Measurements from ENCODE around the gene CORIN. TPM values are rescaled to one million over a fixed set of nuclear protein-coding genes. Genes with fewer than 3 reads are reported as not detected.

Gene CORIN
- total and polyA plus RNA-seq, 2 donors (not counting 3 experiments of a cell fraction or from before 2014, with no cell fraction given), result 0.07 to 0.40 TPM

DNA sequence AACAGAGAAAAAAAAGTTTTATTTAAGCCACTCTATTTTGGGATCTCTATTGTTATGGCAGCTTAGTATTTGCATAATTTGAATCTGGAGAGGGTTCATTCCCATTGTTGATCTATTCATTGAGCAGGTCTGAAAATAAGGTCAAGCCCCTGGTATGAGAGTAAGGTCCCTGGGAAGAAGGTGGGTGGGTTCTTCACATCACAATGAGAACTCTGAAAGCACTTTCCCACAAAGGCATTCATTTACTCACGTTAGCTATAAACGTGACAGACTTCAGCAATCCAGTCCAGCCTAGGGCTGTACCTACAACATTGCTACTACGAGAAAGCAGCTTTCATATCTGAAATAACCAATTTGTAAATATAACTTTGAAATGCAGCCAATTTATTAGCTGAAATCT is 126.2 kb downstream of the CORIN start:
- BruUV-seq (replicated peaks), result no TSS peak
- POLR2A ChIA-PET, result no interaction called here
- Histone ChIP-seq H3K9me1 (replicated peaks; ENCODE audit: control insufficient read depth, extremely low read depth, insufficient read depth, low read length) (no peaks in the 10 kb centered on the region), H3K79me2 (ENCODE audit: control insufficient read depth, insufficient read depth, low read length) (no peaks in the 10 kb centered on the region), H3K4me2 (ENCODE audit: insufficient read depth, low read length) (no peak overlapping the region), H3K4me1 (ENCODE audit: control insufficient read depth, extremely low read depth, insufficient read depth, low read length) (no peaks in the 10 kb centered on the region), H3K36me3 (ENCODE audit: control insufficient read depth in 2 of 2, extremely low read depth in 1 of 2, insufficient read depth in 2 of 2, low read length in 2 of 2) (no peaks in the 10 kb centered on the region), H3K9me3 (replicated peaks; ENCODE audit: control insufficient read depth, insufficient read depth, low read length) (no peaks in the 10 kb centered on the region), H3K27ac (ENCODE audit: insufficient read depth, low read depth, low read length) (no peak overlapping the region), H2AFZ (ENCODE audit: low read depth, low read length) (no peak overlapping the region), H3K9ac (replicated peaks; ENCODE audit: extremely low read depth, insufficient read depth, low read length) (no peak overlapping the region), H4K20me1 (replicated peaks; ENCODE audit: control insufficient read depth, extremely low read depth, insufficient read depth, low read length) (no peaks in the 10 kb centered on the region), H3K27me3 (ENCODE audit: control insufficient read depth in 2 of 2, insufficient read depth in 2 of 2, low read length in 2 of 2) (peaks cover 10 to 22% of the 10 kb centered on the region in 2 experiments), H3K4me3 (replicated peaks in 1 of 3; ENCODE audit: insufficient read depth in 1 of 3, low read depth in 1 of 3, low read length in 3 of 3) (no peak overlapping the region)
- intact Hi-C loops (cut with micrococcal nuclease), result no loop called here
- DNase-seq (ENCODE audit: low read depth, low spot score) (no peak), FAIRE-seq (no peak)
- dilution Hi-C loops (cut with MboI; ENCODE audit: extremely low pct_ligation_motif_present, low sequenced_read_pairs), result no loop called here
- CTCF ChIA-PET, result interaction anchor here (0.9 to 1.5 kb wide), 2 partner anchors 10 to 12 kb away, joined by 3 read pairs; no protein-coding TSS in a partner anchor
- TF ChIP-seq, protein P1, sequence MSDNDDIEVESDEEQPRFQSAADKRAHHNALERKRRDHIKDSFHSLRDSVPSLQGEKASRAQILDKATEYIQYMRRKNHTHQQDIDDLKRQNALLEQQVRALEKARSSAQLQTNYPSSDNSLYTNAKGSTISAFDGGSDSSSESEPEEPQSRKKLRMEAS (IDR thresholded peaks at IDR 0.05; ENCODE audit: insufficient read depth, insufficient read length), result no peak
- no peak for TF ChIP-seq POLR2AphosphoS5 (IDR thresholded peaks at IDR 0.05; ENCODE audit: insufficient read depth, low read depth, low read length)
- TF ChIP-seq GATA2 (IDR thresholded peaks at IDR 0.05; ENCODE audit: insufficient read depth, insufficient read length, low read depth, low read length), result no peak
- TF ChIP-seq, protein P2, sequence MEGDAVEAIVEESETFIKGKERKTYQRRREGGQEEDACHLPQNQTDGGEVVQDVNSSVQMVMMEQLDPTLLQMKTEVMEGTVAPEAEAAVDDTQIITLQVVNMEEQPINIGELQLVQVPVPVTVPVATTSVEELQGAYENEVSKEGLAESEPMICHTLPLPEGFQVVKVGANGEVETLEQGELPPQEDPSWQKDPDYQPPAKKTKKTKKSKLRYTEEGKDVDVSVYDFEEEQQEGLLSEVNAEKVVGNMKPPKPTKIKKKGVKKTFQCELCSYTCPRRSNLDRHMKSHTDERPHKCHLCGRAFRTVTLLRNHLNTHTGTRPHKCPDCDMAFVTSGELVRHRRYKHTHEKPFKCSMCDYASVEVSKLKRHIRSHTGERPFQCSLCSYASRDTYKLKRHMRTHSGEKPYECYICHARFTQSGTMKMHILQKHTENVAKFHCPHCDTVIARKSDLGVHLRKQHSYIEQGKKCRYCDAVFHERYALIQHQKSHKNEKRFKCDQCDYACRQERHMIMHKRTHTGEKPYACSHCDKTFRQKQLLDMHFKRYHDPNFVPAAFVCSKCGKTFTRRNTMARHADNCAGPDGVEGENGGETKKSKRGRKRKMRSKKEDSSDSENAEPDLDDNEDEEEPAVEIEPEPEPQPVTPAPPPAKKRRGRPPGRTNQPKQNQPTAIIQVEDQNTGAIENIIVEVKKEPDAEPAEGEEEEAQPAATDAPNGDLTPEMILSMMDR (IDR thresholded peaks at IDR 0.05; ENCODE audit: extremely low read depth in 1 of 2, insufficient read depth in 1 of 2, low read depth in 1 of 2, low read length in 2 of 2), result no peak
- TF ChIP-seq FOS (IDR thresholded peaks at IDR 0.05; ENCODE audit: borderline replicate concordance, insufficient read depth, low read length), result no peak
- TF ChIP-seq POLR2A (IDR thresholded peaks at IDR 0.05; ENCODE audit: low read depth, low read length), result no peak
- no peak for TF ChIP-seq MYC (IDR thresholded peaks at IDR 0.05; ENCODE audit: low read depth, low read length)
- TF ChIP-seq EZH2 (IDR thresholded peaks at IDR 0.05; ENCODE audit: borderline replicate concordance, low read depth, low read length, severe bottlenecking), result no peak
